ENCODE results near the gene NRP2. TPM values are rescaled to one million over a fixed set of nuclear protein-coding genes. Genes with fewer than 3 reads are reported as not detected.

NRP2 gene
- total RNA-seq, 4 donors from 2014 or later, result 128 to 196 (median 176) TPM

DNA sequence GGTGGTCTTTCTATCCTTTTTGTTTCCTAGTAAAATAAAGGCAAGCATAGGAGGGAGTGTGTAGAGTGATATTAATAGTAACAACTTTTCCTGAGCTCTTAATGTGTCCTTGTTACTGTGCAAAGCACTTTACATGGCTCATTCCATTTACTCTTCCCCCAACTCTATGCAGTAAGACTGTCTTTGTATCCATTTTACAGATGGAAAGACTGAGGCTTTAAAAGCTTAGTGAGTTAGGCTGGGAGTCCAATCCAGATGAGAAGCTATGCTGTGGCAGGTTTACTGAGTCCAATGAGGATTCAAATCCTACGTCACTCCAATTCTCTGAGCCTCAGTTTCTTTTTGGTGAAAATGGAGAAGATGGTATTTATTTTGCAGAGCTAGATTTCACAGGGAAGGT lies 77.4 kb downstream of the NRP2 start:
- no peak for DNase-seq (ENCODE audit: low spot score in 2 of 2)
- WGBS, 2 donors, result 90 to 94% methylated on average over 1 of the region's 1 CpG
- Histone ChIP-seq H3K4me3 (no peak overlapping the region), H3K27me3 (no peaks in the 10 kb centered on the region), H3K36me3 (peaks cover 0 to 25% (median 0%) of the 10 kb centered on the region in 3 donors), H3K9me3 (no peaks in the 10 kb centered on the region), H3K27ac (peak overlapping the region in 2 of 4 donors; percentile 16 to 61), H3K4me1 (peaks cover 6 to 86% (median 43%) of the 10 kb centered on the region in 4 donors)
- no peak for TF ChIP-seq EP300 (IDR thresholded peaks at IDR 0.05)
- TF ChIP-seq, protein P1, sequence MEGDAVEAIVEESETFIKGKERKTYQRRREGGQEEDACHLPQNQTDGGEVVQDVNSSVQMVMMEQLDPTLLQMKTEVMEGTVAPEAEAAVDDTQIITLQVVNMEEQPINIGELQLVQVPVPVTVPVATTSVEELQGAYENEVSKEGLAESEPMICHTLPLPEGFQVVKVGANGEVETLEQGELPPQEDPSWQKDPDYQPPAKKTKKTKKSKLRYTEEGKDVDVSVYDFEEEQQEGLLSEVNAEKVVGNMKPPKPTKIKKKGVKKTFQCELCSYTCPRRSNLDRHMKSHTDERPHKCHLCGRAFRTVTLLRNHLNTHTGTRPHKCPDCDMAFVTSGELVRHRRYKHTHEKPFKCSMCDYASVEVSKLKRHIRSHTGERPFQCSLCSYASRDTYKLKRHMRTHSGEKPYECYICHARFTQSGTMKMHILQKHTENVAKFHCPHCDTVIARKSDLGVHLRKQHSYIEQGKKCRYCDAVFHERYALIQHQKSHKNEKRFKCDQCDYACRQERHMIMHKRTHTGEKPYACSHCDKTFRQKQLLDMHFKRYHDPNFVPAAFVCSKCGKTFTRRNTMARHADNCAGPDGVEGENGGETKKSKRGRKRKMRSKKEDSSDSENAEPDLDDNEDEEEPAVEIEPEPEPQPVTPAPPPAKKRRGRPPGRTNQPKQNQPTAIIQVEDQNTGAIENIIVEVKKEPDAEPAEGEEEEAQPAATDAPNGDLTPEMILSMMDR (IDR thresholded peaks at IDR 0.05), result no peak

DNA sequence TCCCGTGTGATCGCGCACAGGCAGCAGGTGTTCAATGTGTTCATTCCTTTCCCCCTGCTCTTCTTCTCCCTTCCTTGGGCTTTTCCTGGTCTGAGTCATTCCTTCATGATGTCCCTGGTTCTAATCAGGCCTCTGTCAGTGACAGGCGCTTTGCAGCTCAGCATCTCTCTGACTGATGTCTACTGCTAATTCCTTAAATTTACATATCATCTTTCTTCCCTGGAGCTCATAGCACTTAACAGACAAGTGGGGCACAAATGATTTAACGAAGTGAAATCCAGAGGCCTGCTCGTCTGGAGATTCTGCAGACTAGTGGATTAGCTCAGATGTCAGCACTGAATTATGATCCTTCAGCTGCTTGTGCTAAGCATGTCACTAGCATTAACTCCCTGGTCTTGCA lies 77.9 kb downstream of the NRP2 start:
- TF ChIP-seq, protein P1 (IDR thresholded peaks at IDR 0.05), result no peak
- TF ChIP-seq POLR2A (IDR thresholded peaks at IDR 0.05) (no peak), EP300 (IDR thresholded peaks at IDR 0.05) (no peak)
- 91 to 93% methylated on average over 6 of the region's 6 CpGs for WGBS, 2 donors
- no peaks in the 10 kb centered on the region for H3K27me3 ChIP-seq
- H3K27ac ChIP-seq, result peak overlapping the region in 2 of 4 donors; percentile 16 to 61
- no peaks in the 10 kb centered on the region for H3K9me3 ChIP-seq
- no peak overlapping the region for H3K4me3 ChIP-seq
- peaks cover 6 to 82% (median 40%) of the 10 kb centered on the region in 4 donors for H3K4me1 ChIP-seq
- peaks cover 0 to 29% (median 0%) of the 10 kb centered on the region in 3 donors for H3K36me3 ChIP-seq
- DNase-seq (ENCODE audit: low spot score in 2 of 2), result no peak

DNA sequence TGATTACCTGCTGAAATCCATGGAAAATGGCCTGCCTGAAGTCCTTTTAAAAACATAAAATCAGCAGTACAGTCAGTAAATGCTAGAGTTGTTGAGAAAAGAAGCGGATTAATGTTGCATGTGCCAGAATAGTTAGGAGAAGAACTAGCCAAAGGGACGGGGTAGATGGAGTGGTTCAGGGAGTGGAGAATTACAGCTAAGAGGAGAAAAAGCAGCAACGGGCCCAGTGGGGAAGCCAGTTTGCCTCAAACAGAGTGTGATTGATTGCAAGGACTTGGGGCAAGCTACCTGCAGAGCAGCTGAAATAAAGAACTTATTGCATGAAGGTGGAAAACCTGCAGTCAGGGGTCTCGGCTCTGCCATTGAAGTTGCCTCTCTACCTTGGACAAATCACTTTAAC lies 79.1 kb downstream of the NRP2 start:
- peak overlapping the region in 1 of 4 donors; percentile 18 for H3K27ac ChIP-seq
- H3K36me3 ChIP-seq, result peaks cover 0 to 41% (median 0%) of the 10 kb centered on the region in 3 donors
- H3K4me1 ChIP-seq, result peaks cover 3 to 79% (median 32%) of the 10 kb centered on the region in 4 donors
- 72 to 82% methylated on average over 4 of the region's 4 CpGs for WGBS, 2 donors
- no peak overlapping the region for H3K4me3 ChIP-seq
- H3K27me3 ChIP-seq, result no peaks in the 10 kb centered on the region
- TF ChIP-seq POLR2A (IDR thresholded peaks at IDR 0.05), result no peak
- TF ChIP-seq, protein P1 (IDR thresholded peaks at IDR 0.05), result no peak
- TF ChIP-seq EP300 (IDR thresholded peaks at IDR 0.05), result no peak
- no peak for DNase-seq (ENCODE audit: low spot score in 2 of 2)
- H3K9me3 ChIP-seq, result no peaks in the 10 kb centered on the region

DNA sequence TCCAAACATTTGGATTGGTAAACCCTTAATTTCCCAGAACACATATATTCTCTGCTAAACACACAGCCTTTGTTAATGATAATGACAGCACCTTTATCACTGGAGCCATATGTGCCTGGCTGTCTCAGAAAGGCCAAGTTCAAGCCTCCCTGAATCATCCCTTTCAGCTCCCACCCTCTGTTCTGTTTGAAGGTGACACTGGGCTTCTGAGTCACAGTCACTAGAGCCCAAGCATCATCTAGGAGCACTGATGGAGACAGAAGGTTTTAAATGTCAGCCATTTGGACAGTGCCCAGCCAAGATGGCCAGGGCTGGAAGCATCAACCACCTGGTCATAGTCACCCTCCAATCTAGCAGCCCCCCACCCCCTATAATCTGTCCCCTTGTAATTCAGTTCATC lies 80.6 kb downstream of the NRP2 start:
- H3K9me3 ChIP-seq, result no peaks in the 10 kb centered on the region

DNA sequence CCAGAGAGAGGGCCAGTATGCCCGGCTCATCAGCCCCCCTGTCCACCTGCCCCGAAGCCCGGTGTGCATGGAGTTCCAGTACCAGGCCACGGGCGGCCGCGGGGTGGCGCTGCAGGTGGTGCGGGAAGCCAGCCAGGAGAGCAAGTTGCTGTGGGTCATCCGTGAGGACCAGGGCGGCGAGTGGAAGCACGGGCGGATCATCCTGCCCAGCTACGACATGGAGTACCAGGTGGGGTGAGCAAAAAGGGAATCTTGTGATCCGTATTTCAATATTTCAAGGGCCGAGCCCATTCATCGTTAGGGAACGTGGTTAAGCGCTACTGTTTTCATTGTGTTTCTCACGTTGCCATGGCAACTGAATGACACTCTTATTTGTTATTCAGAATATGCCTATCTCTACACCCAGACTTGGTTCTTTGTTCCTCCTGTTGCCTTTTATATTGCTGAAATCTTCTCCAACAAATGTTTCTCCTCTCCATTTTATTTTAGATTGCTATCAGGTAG lies 81.5 kb downstream of the NRP2 start:
- TF ChIP-seq POLR2A (IDR thresholded peaks at IDR 0.05) (no peak), EP300 (IDR thresholded peaks at IDR 0.05) (peak in 1 of 2 donors; percentile 69)
- TF ChIP-seq, protein P1 (IDR thresholded peaks at IDR 0.05), result peak; percentile 33 to 65 (median 59)
- Histone ChIP-seq H3K4me1 (peaks cover 0 to 78% (median 23%) of the 10 kb centered on the region in 4 donors), H3K36me3 (peaks cover 0 to 59% (median 0%) of the 10 kb centered on the region in 3 donors), H3K27ac (peak overlapping the region; percentile 4 to 88 (median 52)), H3K27me3 (no peaks in the 10 kb centered on the region), H3K9me3 (no peaks in the 10 kb centered on the region), H3K4me3 (no peak overlapping the region)
- peak; percentile 40 to 45 for DNase-seq (ENCODE audit: low spot score in 2 of 2)
- WGBS, 2 donors, result 35 to 44% methylated on average over 13 to 21 of the region's 21 CpGs

More for the DNA sequence above, 80.6 kb downstream of the NRP2 start:
- TF ChIP-seq, protein P1 (IDR thresholded peaks at IDR 0.05), result no peak
- TF ChIP-seq POLR2A (IDR thresholded peaks at IDR 0.05) (no peak), EP300 (IDR thresholded peaks at IDR 0.05) (no peak)
- peak overlapping the region in 3 of 4 donors; percentile 21 to 88 (median 82) for H3K27ac ChIP-seq
- peaks cover 0 to 50% (median 0%) of the 10 kb centered on the region in 3 donors for H3K36me3 ChIP-seq
- H3K27me3 ChIP-seq, result no peaks in the 10 kb centered on the region
- DNase-seq (ENCODE audit: low spot score in 2 of 2), result no peak
- H3K4me1 ChIP-seq, result peaks cover 0 to 78% (median 24%) of the 10 kb centered on the region in 4 donors
- no peak overlapping the region for H3K4me3 ChIP-seq
